Spinal cord (tissue), 10 donors: Measurements from ENCODE around the gene OGA. TPM values are rescaled to one million over a fixed set of nuclear protein-coding genes. Genes with fewer than 3 reads are reported as not detected.

ENCODE experiments used
- DNase-seq, 6 donors: peaks; one replicate each; pipeline versions ENCODE4 v3.0.0 to v3.0.0-alpha.2; 2013 to 2015; ENCODE audit warnings: low spot score in 6 of 6, low read depth in 4 of 6
- H3K27ac ChIP-seq: one replicate; pipeline ENCODE4 v1.5.1; 2013; ENCODE audit warnings: low read depth, low read length, control low read depth
- H3K27me3 ChIP-seq: one replicate; pipeline ENCODE4 v1.6.1; 2013; ENCODE audit warnings: low read length; ENCODE audit not compliant: control insufficient read depth, insufficient read depth
- H3K36me3 ChIP-seq: one replicate; pipeline ENCODE4 v1.6.1; 2013; ENCODE audit warnings: low read length; ENCODE audit not compliant: control insufficient read depth, insufficient read depth
- H3K4me1 ChIP-seq: one replicate; pipeline ENCODE4 v1.6.1; 2013; ENCODE audit warnings: low read length; ENCODE audit not compliant: control insufficient read depth, insufficient read depth
- H3K4me3 ChIP-seq: one replicate; pipeline ENCODE4 v1.5.1; 2013; ENCODE audit warnings: low read depth, low read length, control low read depth
- H3K9me3 ChIP-seq: one replicate; pipeline ENCODE4 v1.6.1; 2013; ENCODE audit warnings: low read length; ENCODE audit not compliant: control insufficient read depth, insufficient read depth
- WGBS: methylation state at CpG from one replicate; pipeline ENCODE4 v1.1.5; 2013; ENCODE audit warnings: missing lambda C conversion rate; ENCODE audit not compliant: insufficient coverage; 5-methylcytosine and 5-hydroxymethylcytosine counted together
- polyA plus RNA-seq, 2 donors: library from polyadenylated mRNA; unstranded; fragments of 120-200 nt; gene quantifications; one replicate each; pipeline ENCODE4 v1.2.1, GENCODE V29; 2013; ENCODE audit not compliant: insufficient read length in 2 of 2
- total RNA-seq, 2 donors: library from RNA; depleted of rRNA in 1 of 2; stranded (reverse); fragments of 120-200 nt in 1 of 2; fragments of >200 nt in 1 of 2; gene quantifications; one replicate each; pipeline versions ENCODE4 v1.2.3 to v1.2.4, GENCODE V29; 2013 to 2014
- donor health status: healthy.

OGA gene
- total and polyA plus RNA-seq, 4 donors = 173 to 267 (median 195) TPM

DNA sequence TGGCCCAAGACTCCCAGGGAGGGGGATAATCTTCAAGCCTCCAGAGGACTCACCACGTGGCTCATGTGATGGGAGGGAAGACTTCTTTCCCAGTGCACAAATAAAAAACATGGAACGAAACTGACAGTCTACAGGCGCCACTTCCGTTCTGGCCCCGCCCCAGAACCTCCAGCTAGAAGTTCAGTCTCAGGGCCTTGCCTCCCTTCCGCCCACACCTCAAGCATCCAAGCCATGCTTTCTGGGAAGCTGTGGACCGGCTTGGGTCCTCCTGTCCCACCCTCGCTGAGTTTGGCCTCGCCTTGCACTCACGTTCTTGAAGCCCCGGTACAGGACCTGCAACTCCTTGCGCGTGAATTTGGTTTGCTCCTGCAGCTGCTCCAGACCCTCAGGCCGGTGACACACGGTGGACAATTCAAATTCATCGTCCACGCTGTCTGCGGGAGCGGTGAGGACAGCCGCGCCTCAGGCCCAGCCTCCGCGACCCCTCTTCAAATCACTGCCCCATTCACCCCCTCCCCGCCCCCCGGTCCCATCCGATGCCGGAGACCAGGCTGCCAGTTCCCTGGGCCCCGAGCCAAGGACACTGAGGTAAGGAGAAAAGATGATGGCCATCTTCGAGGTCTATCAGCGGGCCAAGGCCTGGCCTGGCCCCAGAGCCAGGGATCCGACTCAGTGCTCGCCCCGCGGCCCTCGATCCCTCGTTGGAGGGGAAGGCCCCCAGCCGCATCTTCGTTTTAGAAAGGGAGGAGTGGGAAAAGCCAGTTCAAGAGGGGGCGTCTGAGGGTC is 10.7 kb upstream of the OGA start:
- H3K4me3 ChIP-seq = no peak overlapping the region
- peaks cover 32% of the 10 kb centered on the region for H3K4me1 ChIP-seq
- DNase-seq = no peak
- whole genome bisulfite sequencing = 50% methylated on average over 22 of the region's 39 CpGs
- no peak overlapping the region for H3K27ac ChIP-seq
- no peaks in the 10 kb centered on the region for H3K9me3 ChIP-seq
- H3K27me3 ChIP-seq = no peaks in the 10 kb centered on the region
- peaks cover 35% of the 10 kb centered on the region for H3K36me3 ChIP-seq

DNA sequence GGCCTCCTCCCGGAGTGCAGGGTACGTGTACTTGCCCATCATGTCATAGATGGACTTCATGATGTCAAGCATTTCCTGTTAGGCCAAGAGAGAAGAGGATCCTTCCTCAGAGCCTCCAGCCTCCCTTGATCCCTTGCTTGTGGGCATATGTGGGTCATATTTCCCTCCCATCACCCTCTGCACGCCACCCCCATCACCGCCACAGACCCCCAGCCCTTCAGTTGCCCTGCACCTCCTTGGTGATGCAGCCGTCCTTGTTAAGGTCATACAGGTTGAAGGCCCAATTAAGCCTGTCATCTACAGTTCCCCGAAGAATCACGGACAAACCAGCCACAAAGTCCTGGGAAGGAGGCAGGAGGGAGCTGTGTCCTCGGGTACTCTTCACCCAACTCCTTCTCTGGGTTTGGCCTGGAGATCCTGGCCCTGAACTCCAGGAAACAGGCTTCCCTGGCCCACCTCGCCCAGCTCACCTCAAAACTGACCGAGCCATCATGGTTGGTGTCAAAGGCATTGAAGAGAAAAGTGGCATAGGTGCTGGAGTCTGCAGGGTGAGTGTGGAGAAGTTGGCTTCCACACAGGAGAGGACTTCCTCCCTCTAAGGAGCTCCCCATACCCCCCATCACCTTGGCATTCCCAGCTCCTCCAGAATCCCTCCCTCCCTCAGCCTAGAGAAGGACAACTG is 9.8 kb upstream of the OGA start:
- Histone ChIP-seq H3K9me3 (no peaks in the 10 kb centered on the region), H3K4me3 (no peak overlapping the region), H3K27me3 (no peaks in the 10 kb centered on the region), H3K36me3 (peaks cover 35% of the 10 kb centered on the region), H3K4me1 (peaks cover 31% of the 10 kb centered on the region), H3K27ac (no peak overlapping the region)
- WGBS = 98% methylated on average over 7 of the region's 10 CpGs
- DNase-seq = no peak

DNA sequence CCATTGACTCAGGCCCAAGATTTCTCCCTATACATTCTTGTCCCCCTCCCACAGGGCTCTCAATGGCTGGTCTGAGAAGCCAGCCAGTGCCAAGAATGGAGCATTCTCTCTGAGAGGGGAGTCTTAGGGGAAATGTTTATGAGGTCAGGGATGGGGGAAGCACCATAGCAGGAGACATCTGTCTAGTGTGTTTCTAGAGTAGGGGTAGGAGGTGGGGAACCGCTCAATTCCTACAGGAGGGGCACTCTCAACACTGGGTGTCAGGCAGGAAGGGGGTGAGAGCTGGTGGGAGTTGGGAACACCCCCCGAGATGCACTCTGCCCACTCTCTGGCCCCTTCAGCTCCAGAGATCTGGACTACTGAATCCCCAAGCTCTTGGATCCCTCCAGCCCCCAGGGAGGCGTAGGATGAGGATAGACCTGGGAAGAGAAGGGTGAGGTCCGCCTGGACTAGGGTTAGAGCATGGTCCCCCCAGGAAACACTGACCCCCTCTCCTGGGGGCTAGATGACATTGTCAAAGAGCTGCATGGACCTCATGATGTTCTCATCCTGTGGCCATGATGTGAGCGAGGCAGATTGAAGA is 8.7 kb upstream of the OGA start:
- H3K9me3 ChIP-seq = no peaks in the 10 kb centered on the region
- peaks cover 27% of the 10 kb centered on the region for H3K4me1 ChIP-seq
- no peak for DNase-seq
- no peak overlapping the region for H3K4me3 ChIP-seq
- H3K36me3 ChIP-seq = peaks cover 35% of the 10 kb centered on the region
- no peaks in the 10 kb centered on the region for H3K27me3 ChIP-seq
- WGBS = 100% methylated on average over 3 of the region's 5 CpGs
- H3K27ac ChIP-seq = no peak overlapping the region

DNA sequence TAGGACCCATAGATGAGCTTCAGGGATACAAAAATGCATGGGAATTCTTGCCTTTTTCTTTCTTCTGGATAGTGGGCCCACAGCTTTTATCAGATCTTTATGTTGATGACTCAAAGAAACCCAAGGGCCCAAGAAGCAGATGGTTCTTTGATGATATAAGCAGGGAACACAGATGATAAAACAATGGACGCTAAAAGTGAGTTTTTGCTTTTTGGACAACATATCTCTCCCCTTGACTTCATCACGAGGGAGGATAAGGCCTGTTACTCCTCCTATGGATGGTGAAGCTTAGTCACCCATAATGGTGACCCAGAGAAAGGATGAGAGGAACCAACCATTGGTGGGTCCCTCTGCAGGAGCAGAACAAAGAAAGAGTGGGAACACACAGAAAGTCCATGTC is 6.5 kb upstream of the OGA start:
- no CpG with 5 or more reads among the region's 2 CpGs for WGBS
- no peaks in the 10 kb centered on the region for H3K9me3 ChIP-seq
- H3K27me3 ChIP-seq = no peaks in the 10 kb centered on the region
- DNase-seq = no peak
- H3K4me3 ChIP-seq = no peak overlapping the region
- H3K36me3 ChIP-seq = peaks cover 35% of the 10 kb centered on the region
- H3K4me1 ChIP-seq = peaks cover 14% of the 10 kb centered on the region
- no peak overlapping the region for H3K27ac ChIP-seq

- Histone ChIP-seq H3K36me3 (peaks cover 2% of the 10 kb centered on the region), H3K27me3 (no peaks in the 10 kb centered on the region), H3K4me1 (peaks cover 26% of the 10 kb centered on the region), H3K4me3 (peak overlapping the region; percentile 93), H3K9me3 (no peaks in the 10 kb centered on the region), H3K27ac (peak overlapping the region; percentile 94)
- WGBS = 3% methylated on average over 9 of the region's 14 CpGs
- DNase-seq = no peak
Observed at GRCh38 chr10:101818872-101819633, 809 bp upstream of the OGA start.

- Histone ChIP-seq H3K27ac (peak overlapping the region; percentile 94), H3K9me3 (no peaks in the 10 kb centered on the region), H3K36me3 (peaks cover 1% of the 10 kb centered on the region), H3K27me3 (no peaks in the 10 kb centered on the region), H3K4me3 (peak overlapping the region; percentile 93), H3K4me1 (peaks cover 29% of the 10 kb centered on the region)
- under 1% methylated on average over 39 of the region's 44 CpGs for WGBS
- DNase-seq = peak in 2 of 6 donors; percentile 81 to 93
Observed at GRCh38 chr10:101817337-101818118, 716 bp downstream of the OGA start.

GRCh38 chr10:101816913-101817336 is 1.3 kb downstream of the OGA start:
- no peaks in the 10 kb centered on the region for H3K9me3 ChIP-seq
- peaks cover 6% of the 10 kb centered on the region for H3K36me3 ChIP-seq
- DNase-seq = no peak
- no peaks in the 10 kb centered on the region for H3K27me3 ChIP-seq
- H3K4me1 ChIP-seq = peaks cover 29% of the 10 kb centered on the region
- peak overlapping the region; percentile 94 for H3K27ac ChIP-seq
- peak overlapping the region; percentile 93 for H3K4me3 ChIP-seq
- 0% methylated on average over 3 of the region's 14 CpGs for WGBS

- peak in 1 of 6 donors; percentile 25 for DNase-seq
- Histone ChIP-seq H3K9me3 (no peaks in the 10 kb centered on the region), H3K27me3 (no peaks in the 10 kb centered on the region), H3K4me3 (peak overlapping the region; percentile 93), H3K27ac (peak overlapping the region; percentile 94), H3K4me1 (peaks cover 29% of the 10 kb centered on the region), H3K36me3 (peaks cover 8% of the 10 kb centered on the region)
- WGBS = 0% methylated on average over 1 of the region's 5 CpGs
Observed at GRCh38 chr10:101816376-101816775, 1.9 kb downstream of the OGA start.
